GM12878 (cell line): ENCODE measurements around the gene ZNF576. TPM values are rescaled to one million over a fixed set of nuclear protein-coding genes. Genes with fewer than 3 reads are reported as not detected.

Experiments
- ATAC-seq: fragments of 200-7000 bp; cut with Tn5 transposase; 3 replicates; pipeline ENCODE4 v1.9.1; 2020; ENCODE audit warnings: mild to moderate bottlenecking, moderate library complexity
- BruUV-seq: library from RNA; stranded (reverse); fragments of 400-500 nt; replicated peaks from 2 replicates; lab custom pipeline; 2021; lab: Mats Ljungman, UMichigan
- CTCF ChIA-PET: fragments of 300-600 bp; sonication (Branson Sonifier 250); formaldehyde crosslinking; extraction: SDS; loops from one replicate; lab custom pipeline; 2021; ENCODE audit warnings: inconsistent platforms; lab: Yijun Ruan, JAX
- POLR2A ChIA-PET: fragments of 350-600 bp; formaldehyde crosslinking; extraction: SDS; loops from one replicate; lab custom pipeline; 2021; ENCODE audit warnings: inconsistent platforms; lab: Charles Lee
- RAD21 ChIA-PET: fragments of 300-600 bp; sonication (Branson Sonifier 250); formaldehyde crosslinking; loops from one replicate; lab custom pipeline; 2023; ENCODE audit warnings: antibody characterized with exemption; ENCODE audit not compliant: unreplicated experiment; lab: Charles Lee
- SMC1A ChIA-PET: fragments of 300-600 bp; sonication (Branson Sonifier 250); formaldehyde crosslinking; loops from one replicate; lab custom pipeline; 2023; ENCODE audit not compliant: unreplicated experiment, uncharacterized antibody; lab: Charles Lee
- DNase-seq: peaks from one replicate; pipeline ENCODE4 v3.0.0-alpha.2; 2011; ENCODE audit warnings: low read depth, low spot score
- FAIRE-seq: peaks from 3 replicates; lab custom pipeline; 2011; peaks lifted over from hg19 to GRCh38; lab: Jason Lieb, UNC
- H2AFZ ChIP-seq: 2 replicates; pipeline ENCODE4 v1.6.0; 2011; ENCODE audit warnings: low read depth, low read length, control low read depth; ENCODE audit not compliant: control insufficient read depth
- H3K27ac ChIP-seq: 2 replicates; pipeline ENCODE4 v1.5.1; 2011; ENCODE audit warnings: control low read depth; ENCODE audit not compliant: control insufficient read depth, insufficient read depth
- H3K27me3 ChIP-seq, 2 experiments: replicated peaks in 1 of 2; 2 replicates each; pipeline versions ENCODE4 v1.6.0 to v1.6.1; 2011; ENCODE audit warnings: low read length in 1 of 2; ENCODE audit not compliant: control insufficient read depth in 2 of 2, insufficient read depth in 2 of 2
- H3K36me3 ChIP-seq, 2 experiments: 2 replicates each; pipeline ENCODE4 v1.5.1; 2011; ENCODE audit warnings: low read length in 1 of 2; ENCODE audit not compliant: control insufficient read depth in 2 of 2, insufficient read depth in 2 of 2
- H3K4me1 ChIP-seq: 2 replicates; pipeline ENCODE4 v1.6.1; 2011; ENCODE audit warnings: mild to moderate bottlenecking, low read length, moderate library complexity, mixed read lengths; ENCODE audit not compliant: control insufficient read depth, insufficient read depth
- H3K4me2 ChIP-seq: 2 replicates; pipeline ENCODE4 v1.6.0; 2011; ENCODE audit warnings: control low read depth; ENCODE audit not compliant: control insufficient read depth, insufficient read depth
- H3K4me3 ChIP-seq: fragments of 200-600 bp; sonication (generic); 2 replicates; pipeline ENCODE4 v1.5.1; 2016
- H3K79me2 ChIP-seq: 2 replicates; pipeline ENCODE4 v1.6.0; 2011; ENCODE audit warnings: low read length; ENCODE audit not compliant: control insufficient read depth, insufficient read depth
- H3K9ac ChIP-seq: 2 replicates; pipeline ENCODE4 v1.8.0; 2011; ENCODE audit warnings: low read length, control low read depth, mixed read lengths; ENCODE audit not compliant: control insufficient read depth, insufficient read depth
- H3K9me3 ChIP-seq: replicated peaks from 3 replicates; pipeline ENCODE4 v1.5.1; 2011; ENCODE audit warnings: mild to moderate bottlenecking, low read length; ENCODE audit not compliant: control insufficient read depth, insufficient read depth
- H4K20me1 ChIP-seq: 2 replicates; pipeline ENCODE4 v1.6.0; 2011; ENCODE audit not compliant: control insufficient read depth, insufficient read depth
- FOXK2 ChIP-seq: fragments of 450-650 bp; IDR thresholded peaks from 2 replicates; pipeline ENCODE4 v1.6.1; 2017; ENCODE audit warnings: mild to moderate bottlenecking, moderate library complexity
- RFX5 ChIP-seq: IDR thresholded peaks from 2 replicates; pipeline ENCODE4 v1.6.1; 2011; ENCODE audit warnings: low read depth, low read length, improper control_type of control experiment
- SP1 ChIP-seq: IDR thresholded peaks from one replicate; pipeline ENCODE4 v1.6.1; 2011; ENCODE audit warnings: low read depth, low read length
- WRNIP1 ChIP-seq: IDR thresholded peaks from 2 replicates; pipeline ENCODE4 v1.6.1; 2011; ENCODE audit warnings: low read depth, low read length, improper control_type of control experiment, borderline replicate concordance
- YBX1 ChIP-seq: fragments of 450-650 bp; IDR thresholded peaks from 2 replicates; pipeline ENCODE4 v1.6.1; 2016; ENCODE audit warnings: antibody characterized with exemption
- ZNF24 ChIP-seq: fragments of 450-650 bp; IDR thresholded peaks from 2 replicates; pipeline ENCODE4 v1.6.1; 2017; ENCODE audit warnings: antibody characterized with exemption, mild to moderate bottlenecking
- WGBS: methylation state at CpG from one replicate; pipeline ENCODE4 v1.1.6; 2016; ENCODE audit warnings: low lambda C conversion rate; ENCODE audit not compliant: insufficient replicate concordance, insufficient coverage; ENCODE audit errors: missing lambda C conversion rate; 5-methylcytosine and 5-hydroxymethylcytosine counted together
- in situ Hi-C: fragments of 300-500 bp; cut with MboI; formaldehyde crosslinking; loops from 9 replicates; pipeline ENCODE4 v1.14.3; 2018; ENCODE audit warnings: mixed read lengths
- intact Hi-C: fragments of 100-400 bp; cut with micrococcal nuclease; formaldehyde crosslinking; loops from one replicate; pipeline ENCODE4 v1.14.2; 2022; ENCODE audit not compliant: unreplicated experiment
- polyA plus RNA-seq, 11 experiments: library from polyadenylated mRNA; depleted of rRNA in 4 of 11; unstranded in 6 of 11; stranded (reverse) in 5 of 11; fragments of >200 nt; fragmentation: Nextera tagmentation in 4 of 11; fragmentation: Illumina TruSeq in 1 of 11; extraction: Ambion mirVana in 4 of 11; extraction: Trizol in 1 of 11; gene quantifications; 1 replicate in 1 of 11; 2 replicates in 10 of 11; pipeline versions ENCODE4 v1.2.1 to v1.2.3, GENCODE V29; 2011 to 2016; ENCODE audit warnings: inconsistent platforms in 2 of 11, missing spikeins in 2 of 11, low read depth in 1 of 11
- total RNA-seq, 4 experiments: library from RNA; depleted of rRNA in 3 of 4; stranded (reverse); fragments of >200 nt in 3 of 4; fragmentation: Illumina TruSeq in 1 of 4; extraction: Trizol in 1 of 4; gene quantifications; 2 replicates each; pipeline versions ENCODE4 v1.2.1 to v1.2.3, GENCODE V29; 2013 to 2021
- TF ChIP-seq, protein P1 (sequence below): IDR thresholded peaks from 2 replicates; pipeline ENCODE4 v1.6.1; 2011; ENCODE audit warnings: mild to moderate bottlenecking, low read depth, low read length, moderate library complexity; ENCODE audit not compliant: insufficient replicate concordance

Gene ZNF576
- total and polyA plus RNA-seq, 10 of the 15 experiments (the other 5 are each of a cell fraction or from before 2014, with no cell fraction given) = 7.4 to 29.8 (median 14.3) TPM

DNA sequence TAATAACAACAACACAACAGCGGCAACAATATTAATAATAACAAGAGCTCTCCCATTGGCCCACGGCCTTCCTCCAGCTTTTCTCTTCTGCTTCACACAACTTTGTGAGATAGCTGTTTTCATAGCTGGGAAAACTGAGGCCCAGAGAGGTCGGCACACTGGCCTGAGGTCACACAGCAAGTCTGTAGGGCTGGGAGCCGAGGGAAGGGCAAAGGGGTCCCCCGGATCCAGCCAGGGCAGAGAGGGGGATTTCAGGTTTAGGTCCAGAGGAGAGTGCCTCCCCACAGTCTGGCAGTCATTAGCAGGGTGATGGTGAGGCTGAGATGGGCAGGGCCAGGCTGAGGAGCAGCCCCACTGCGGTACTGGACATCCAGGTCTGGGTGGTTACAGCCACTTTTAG is 52.2 kb downstream of the ZNF576 start:
- no peaks in the 10 kb centered on the region for H3K4me1 ChIP-seq
- DNase-seq (no peak), FAIRE-seq (no peak), ATAC-seq (no peak)
- no peak overlapping the region for H3K4me2 ChIP-seq
- no peaks in the 10 kb centered on the region for H4K20me1 ChIP-seq
- SMC1A ChIA-PET = interaction anchor here (1.5 kb wide), 1 partner anchor 20 kb away, joined by 3 read pairs; no protein-coding TSS in a partner anchor
- H3K4me3 ChIP-seq = no peak overlapping the region
- RAD21 ChIA-PET = interaction anchor here (1.4 kb wide), 1 partner anchor 93 kb away, joined by 5 read pairs; no protein-coding TSS in a partner anchor
- H3K9me3 ChIP-seq = no peaks in the 10 kb centered on the region; the same call in 1 of the 3 replicates
- CTCF ChIA-PET = interaction anchor here (0.9 to 1.0 kb wide), 3 partner anchors 10 to 128 kb away, joined by 3 to 6 read pairs (median 3); no protein-coding TSS in a partner anchor
- H3K9ac ChIP-seq = no peak overlapping the region
- H2AFZ ChIP-seq = no peak overlapping the region
- no peaks in the 10 kb centered on the region for H3K36me3 ChIP-seq
- intact Hi-C loops = no loop called here
- no peaks in the 10 kb centered on the region for H3K79me2 ChIP-seq
- no peak overlapping the region for H3K27ac ChIP-seq
- TF ChIP-seq RFX5 (no peak), ZNF24 (no peak), FOXK2 (no peak), YBX1 (no peak), WRNIP1 (no peak), SP1 (no peak)
- TF ChIP-seq, protein P1, sequence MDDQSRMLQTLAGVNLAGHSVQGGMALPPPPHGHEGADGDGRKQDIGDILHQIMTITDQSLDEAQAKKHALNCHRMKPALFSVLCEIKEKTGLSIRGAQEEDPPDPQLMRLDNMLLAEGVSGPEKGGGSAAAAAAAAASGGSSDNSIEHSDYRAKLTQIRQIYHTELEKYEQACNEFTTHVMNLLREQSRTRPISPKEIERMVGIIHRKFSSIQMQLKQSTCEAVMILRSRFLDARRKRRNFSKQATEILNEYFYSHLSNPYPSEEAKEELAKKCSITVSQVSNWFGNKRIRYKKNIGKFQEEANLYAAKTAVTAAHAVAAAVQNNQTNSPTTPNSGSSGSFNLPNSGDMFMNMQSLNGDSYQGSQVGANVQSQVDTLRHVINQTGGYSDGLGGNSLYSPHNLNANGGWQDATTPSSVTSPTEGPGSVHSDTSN = no peak
- WGBS = 51% methylated on average over 6 of the region's 6 CpGs
- POLR2A ChIA-PET = no interaction called here
- in situ Hi-C loops = no loop called here
- no TSS peak for BruUV-seq
- no peaks in the 10 kb centered on the region for H3K27me3 ChIP-seq
